Subcutaneous adipose tissue (tissue), 4 donors: ENCODE data around the gene NCR2. TPM values are rescaled to one million over a fixed set of nuclear protein-coding genes. Genes with fewer than 3 reads are reported as not detected.

Source experiments
- CTCF ChIP-seq: fragments of 450-650 bp; IDR thresholded peaks from one replicate; pipeline ENCODE4 v1.5.1; 2016; ENCODE audit warnings: low read depth, mild to moderate bottlenecking, control low read depth, antibody characterized with exemption, moderate library complexity
- small RNA-seq: library from RNA; depleted of rRNA; stranded (forward); fragments of <200 nt; gene quantifications from one replicate; pipeline ENCODE3, GENCODE V24; 2016
- total RNA-seq, 4 donors: library from RNA; depleted of rRNA; stranded (reverse); fragments of >200 nt; gene quantifications; one replicate each; pipeline ENCODE4 v1.1.0, GENCODE V29; 2016

The NCR2 gene
- total RNA-seq, 4 donors from 2014 or later, result not detected

- TF ChIP-seq CTCF, result no peak
These were observed 41.7 kb downstream of the NCR2 start for GRCh38 chr6:41377071-41377470.

GRCh38 chr6:41379306-41379705 is 43.9 kb downstream of the NCR2 start:
- TF ChIP-seq CTCF, result no peak

- TF ChIP-seq CTCF, result no peak
These were observed 51.2 kb downstream of the NCR2 start for GRCh38 chr6:41386594-41386993.

GRCh38 chr6:41392246-41392645 is 56.8 kb downstream of the NCR2 start:
- TF ChIP-seq CTCF, result no peak

- TF ChIP-seq CTCF, result no peak
These were observed 60.9 kb downstream of the NCR2 start for GRCh38 chr6:41396335-41396734.

GRCh38 chr6:41399424-41399823 is 64.0 kb downstream of the NCR2 start:
- TF ChIP-seq CTCF, result no peak

Small RNAs within 50 kb of the gene (small RNA-seq; reads per million reads assigned to genes)
- not detected for gene RNU6-643P

Other genes starting within 250 kb of the NCR2 start
- 1 to 10 TPM in 1 of 4 donors, not detected in 3; 4.8 TPM for gene TREML1, start 181.3 kb upstream of the NCR2 start, total RNA-seq
- gene TREM2, start 172.5 kb upstream of the NCR2 start, total RNA-seq, result 100 to 1,000 TPM in 1 of 4 donors, 10 to 100 TPM in 1, 1 to 10 TPM in 2; 3.8 to 335 (median 15.9) TPM
- under 1 TPM in 2 of 4 donors, not detected in 2; 0.22 to 0.34 TPM for gene TREML2, start 134.5 kb upstream of the NCR2 start, total RNA-seq
- not detected for gene TREML4, start 107.3 kb upstream of the NCR2 start, total RNA-seq
- gene TREM1, start 48.9 kb upstream of the NCR2 start, total RNA-seq, result 1 to 10 TPM in 3 of 4 donors, under 1 TPM in 1; 0.38 to 9.5 (median 4.6) TPM
- 10 to 100 TPM in 1 of 4 donors, 1 to 10 TPM in 3; 2.4 to 15.1 (median 4.9) TPM for gene FOXP4, start 210.8 kb downstream of the NCR2 start, total RNA-seq